Chondrocyte (in vitro differentiated cells): ENCODE measurements around the gene ZNF319. TPM values are rescaled to one million over a fixed set of nuclear protein-coding genes. Genes with fewer than 3 reads are reported as not detected.

Experiments
- DNase-seq: peaks from one replicate; pipeline ENCODE4 v3.0.0; 2021; ENCODE audit warnings: mixed read lengths, low spot score
- H3K27ac Mint-ChIP-seq: one replicate; pipeline ENCODE4 v1.8.0; 2021; ENCODE audit warnings: mild to moderate bottlenecking, moderate library complexity, mixed read lengths; ENCODE audit not compliant: unreplicated experiment
- H3K27me3 Mint-ChIP-seq: 2 replicates; pipeline ENCODE4 v1.8.0; 2021; ENCODE audit warnings: low read depth, mixed read lengths
- H3K36me3 Mint-ChIP-seq: 2 replicates; pipeline ENCODE4 v1.8.0; 2021; ENCODE audit warnings: low read depth, mixed read lengths
- H3K4me1 Mint-ChIP-seq: 2 replicates; pipeline ENCODE4 v1.8.0; 2021; ENCODE audit warnings: low read depth, mild to moderate bottlenecking, mixed read lengths
- H3K4me3 Mint-ChIP-seq: one replicate; pipeline ENCODE4 v1.8.0; 2021; ENCODE audit warnings: mild to moderate bottlenecking, moderate library complexity, mixed read lengths; ENCODE audit not compliant: unreplicated experiment
- H3K9me3 Mint-ChIP-seq: 2 replicates; pipeline ENCODE4 v1.8.0; 2021; ENCODE audit warnings: low read depth, mixed read lengths
- CTCF ChIP-seq: fragments of 200-600 bp; sonication (generic); IDR thresholded peaks from 2 replicates; pipeline ENCODE4 v1.5.0; 2021; ENCODE audit warnings: antibody characterized with exemption, mild to moderate bottlenecking, moderate library complexity
- total RNA-seq: library from RNA; stranded (reverse); gene quantifications from 3 replicates; pipeline ENCODE4 v1.2.1, GENCODE V29; 2021

The ZNF319 gene
- total RNA-seq, 1 donor from 2014 or later, result 12.0 TPM

GRCh38 chr16:58018803-58019202, 18.3 kb upstream of the ZNF319 start:
- DNase-seq, result peak; percentile 75
- H3K9me3 Mint-ChIP-seq, result no peaks in the 10 kb centered on the region
- no peak overlapping the region for H3K4me3 Mint-ChIP-seq
- peaks cover 3% of the 10 kb centered on the region for H3K36me3 Mint-ChIP-seq
- H3K27me3 Mint-ChIP-seq, result no peaks in the 10 kb centered on the region
- no peak for TF ChIP-seq CTCF
- H3K4me1 Mint-ChIP-seq, result peaks cover 16% of the 10 kb centered on the region
- H3K27ac Mint-ChIP-seq, result no peak overlapping the region

GRCh38 chr16:58016840-58017446, 16.5 kb upstream of the ZNF319 start:
- peaks cover 2% of the 10 kb centered on the region for H3K4me1 Mint-ChIP-seq
- H3K27me3 Mint-ChIP-seq, result no peaks in the 10 kb centered on the region
- TF ChIP-seq CTCF, result no peak
- peaks cover 4% of the 10 kb centered on the region for H3K36me3 Mint-ChIP-seq
- H3K9me3 Mint-ChIP-seq, result no peaks in the 10 kb centered on the region
- DNase-seq, result no peak
- no peak overlapping the region for H3K4me3 Mint-ChIP-seq
- no peak overlapping the region for H3K27ac Mint-ChIP-seq

- H3K27ac Mint-ChIP-seq, result no peak overlapping the region
- H3K36me3 Mint-ChIP-seq, result peaks cover 9% of the 10 kb centered on the region
- no peak for DNase-seq
- H3K9me3 Mint-ChIP-seq, result no peaks in the 10 kb centered on the region
- no peak overlapping the region for H3K4me3 Mint-ChIP-seq
- no peak for TF ChIP-seq CTCF
- no peaks in the 10 kb centered on the region for H3K27me3 Mint-ChIP-seq
- H3K4me1 Mint-ChIP-seq, result peaks cover 5% of the 10 kb centered on the region
Measured at GRCh38 chr16:58013201-58013956, 12.9 kb upstream of the ZNF319 start.

- Mint-ChIP-seq H3K27me3 (no peaks in the 10 kb centered on the region), H3K4me1 (peaks cover 5% of the 10 kb centered on the region), H3K27ac (no peak overlapping the region), H3K36me3 (peaks cover 9% of the 10 kb centered on the region), H3K9me3 (no peaks in the 10 kb centered on the region), H3K4me3 (no peak overlapping the region)
- TF ChIP-seq CTCF, result no peak
- no peak for DNase-seq
Measured at GRCh38 chr16:58012481-58012880, 12.0 kb upstream of the ZNF319 start.

- no peaks in the 10 kb centered on the region for H3K9me3 Mint-ChIP-seq
- H3K27me3 Mint-ChIP-seq, result no peaks in the 10 kb centered on the region
- H3K27ac Mint-ChIP-seq, result peak overlapping the region; percentile 73
- TF ChIP-seq CTCF, result no peak
- no peak overlapping the region for H3K4me3 Mint-ChIP-seq
- H3K4me1 Mint-ChIP-seq, result peaks cover 5% of the 10 kb centered on the region
- peaks cover 14% of the 10 kb centered on the region for H3K36me3 Mint-ChIP-seq
- DNase-seq, result no peak
Measured at GRCh38 chr16:58011652-58012051, 11.2 kb upstream of the ZNF319 start.
